ENCODE data around the gene MSH6.

Gene MSH6

GRCh38 chr2:47784352-47784851 lies 1.5 kb downstream of the MSH6 start:
- DNase-seq = no peak

- no peak for DNase-seq
Observed at GRCh38 chr2:47785986-47786385, 3.0 kb downstream of the MSH6 start.

- no peak for DNase-seq
Observed at GRCh38 chr2:47796090-47796697, 13.2 kb downstream of the MSH6 start.

- no peak for DNase-seq
Observed at GRCh38 chr2:47798631-47799030, 15.7 kb downstream of the MSH6 start.

- no peak for DNase-seq
Observed at GRCh38 chr2:47799031-47799609, 16.2 kb downstream of the MSH6 start.

GRCh38 chr2:47801118-47801517 lies 18.2 kb downstream of the MSH6 start:
- DNase-seq = no peak

- DNase-seq = no peak
Observed at GRCh38 chr2:47803363-47803762, 20.4 kb downstream of the MSH6 start.

- DNase-seq = no peak
Observed at GRCh38 chr2:47803770-47804169, 20.8 kb downstream of the MSH6 start.

GRCh38 chr2:47805850-47806249 lies 22.9 kb downstream of the MSH6 start:
- DNase-seq = no peak

GRCh38 chr2:47808614-47809013 lies 25.7 kb downstream of the MSH6 start:
- DNase-seq = no peak

- no peak for DNase-seq
Observed at GRCh38 chr2:47809903-47810302, 27.0 kb downstream of the MSH6 start.

GRCh38 chr2:47810850-47811249 lies 27.9 kb downstream of the MSH6 start:
- DNase-seq = no peak

GRCh38 chr2:47811668-47812067 lies 28.7 kb downstream of the MSH6 start:
- no peak for DNase-seq

GRCh38 chr2:47815764-47816163 lies 32.8 kb downstream of the MSH6 start:
- no peak for DNase-seq

- DNase-seq = no peak
Observed at GRCh38 chr2:47818777-47819176, 35.8 kb downstream of the MSH6 start.

- no peak for DNase-seq
Observed at GRCh38 chr2:47819834-47820233, 36.9 kb downstream of the MSH6 start.

- DNase-seq = no peak
Observed at GRCh38 chr2:47822518-47822917, 39.6 kb downstream of the MSH6 start.

- DNase-seq = no peak
Observed at GRCh38 chr2:47833516-47833968, 50.6 kb downstream of the MSH6 start.

- no peak for DNase-seq
Observed at GRCh38 chr2:47838249-47838648, 55.3 kb downstream of the MSH6 start.

- no peak for DNase-seq
Observed at GRCh38 chr2:47838686-47839085, 55.7 kb downstream of the MSH6 start.

- DNase-seq = no peak
Observed at GRCh38 chr2:47842846-47843245, 59.9 kb downstream of the MSH6 start.

GRCh38 chr2:47843407-47843806 lies 60.5 kb downstream of the MSH6 start:
- DNase-seq = no peak

GRCh38 chr2:47844162-47844561 lies 61.2 kb downstream of the MSH6 start:
- DNase-seq = no peak

- no peak for DNase-seq
Observed at GRCh38 chr2:47849368-47849767, 66.4 kb downstream of the MSH6 start.

- DNase-seq = no peak
Observed at GRCh38 chr2:47850198-47850597, 67.3 kb downstream of the MSH6 start.
